Measurements from ENCODE around the gene CCDC57. TPM values are rescaled to one million over a fixed set of nuclear protein-coding genes. Genes with fewer than 3 reads are reported as not detected.

The CCDC57 gene
- total RNA-seq, 4 donors from 2014 or later, result 8.8 to 31.5 (median 17.1) TPM

- no peak for TF ChIP-seq CTCF (IDR thresholded peaks at IDR 0.05; ENCODE audit: low read depth)
Observed at GRCh38 chr17:82129095-82129494, 83.5 kb downstream of the CCDC57 start.

GRCh38 chr17:82128287-82128686, 84.4 kb downstream of the CCDC57 start:
- no peak for TF ChIP-seq CTCF (IDR thresholded peaks at IDR 0.05; ENCODE audit: low read depth)

GRCh38 chr17:82127704-82128103, 84.9 kb downstream of the CCDC57 start:
- no peak for TF ChIP-seq CTCF (IDR thresholded peaks at IDR 0.05; ENCODE audit: low read depth)

GRCh38 chr17:82127315-82127595, 85.4 kb downstream of the CCDC57 start:
- TF ChIP-seq CTCF (IDR thresholded peaks at IDR 0.05; ENCODE audit: low read depth), result no peak

- no peak for TF ChIP-seq CTCF (IDR thresholded peaks at IDR 0.05; ENCODE audit: low read depth)
Observed at GRCh38 chr17:82126556-82127314, 85.9 kb downstream of the CCDC57 start.

GRCh38 chr17:82124101-82124500, 88.5 kb downstream of the CCDC57 start:
- TF ChIP-seq CTCF (IDR thresholded peaks at IDR 0.05; ENCODE audit: low read depth), result no peak

- no peak for TF ChIP-seq CTCF (IDR thresholded peaks at IDR 0.05; ENCODE audit: low read depth)
Observed at GRCh38 chr17:82121660-82122629, 90.7 kb downstream of the CCDC57 start.
